ENCODE measurements around the gene LRRC43.

DNA sequence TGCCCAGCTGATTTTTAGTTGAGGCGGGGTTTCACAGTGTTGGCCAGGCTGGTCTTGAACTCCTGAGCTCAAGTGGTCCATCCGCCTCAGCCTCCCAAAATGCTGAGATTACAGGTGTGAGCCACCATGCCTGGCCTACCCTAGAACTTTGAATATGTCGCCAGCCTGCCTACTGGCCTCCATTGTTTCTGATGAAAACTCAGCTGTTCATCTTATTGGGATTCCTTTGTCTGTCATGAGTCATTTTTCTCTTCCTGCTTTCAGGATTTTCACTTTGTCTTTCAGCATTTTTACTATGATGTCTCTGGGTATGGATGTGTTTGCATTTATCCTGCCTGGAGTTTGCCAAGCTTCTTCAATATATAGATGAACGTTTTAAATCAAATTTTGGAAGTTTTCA, 12.5 kb downstream of the LRRC43 start:
- TF ChIP-seq, protein P1, sequence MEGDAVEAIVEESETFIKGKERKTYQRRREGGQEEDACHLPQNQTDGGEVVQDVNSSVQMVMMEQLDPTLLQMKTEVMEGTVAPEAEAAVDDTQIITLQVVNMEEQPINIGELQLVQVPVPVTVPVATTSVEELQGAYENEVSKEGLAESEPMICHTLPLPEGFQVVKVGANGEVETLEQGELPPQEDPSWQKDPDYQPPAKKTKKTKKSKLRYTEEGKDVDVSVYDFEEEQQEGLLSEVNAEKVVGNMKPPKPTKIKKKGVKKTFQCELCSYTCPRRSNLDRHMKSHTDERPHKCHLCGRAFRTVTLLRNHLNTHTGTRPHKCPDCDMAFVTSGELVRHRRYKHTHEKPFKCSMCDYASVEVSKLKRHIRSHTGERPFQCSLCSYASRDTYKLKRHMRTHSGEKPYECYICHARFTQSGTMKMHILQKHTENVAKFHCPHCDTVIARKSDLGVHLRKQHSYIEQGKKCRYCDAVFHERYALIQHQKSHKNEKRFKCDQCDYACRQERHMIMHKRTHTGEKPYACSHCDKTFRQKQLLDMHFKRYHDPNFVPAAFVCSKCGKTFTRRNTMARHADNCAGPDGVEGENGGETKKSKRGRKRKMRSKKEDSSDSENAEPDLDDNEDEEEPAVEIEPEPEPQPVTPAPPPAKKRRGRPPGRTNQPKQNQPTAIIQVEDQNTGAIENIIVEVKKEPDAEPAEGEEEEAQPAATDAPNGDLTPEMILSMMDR (IDR thresholded peaks at IDR 0.05; ENCODE audit: low read depth, low read length), result no peak
- TF ChIP-seq POLR2A (IDR thresholded peaks at IDR 0.05; ENCODE audit: extremely low read depth, insufficient read length), result no peak
